H1 (cell line): ENCODE results near the gene PRTG. TPM values are rescaled to one million over a fixed set of nuclear protein-coding genes. Genes with fewer than 3 reads are reported as not detected.

Source experiments
- CTCF ChIA-PET: fragments of 300-600 bp; sonication (Branson Sonifier 250); formaldehyde crosslinking; loops from one replicate; lab custom pipeline; 2021; ENCODE audit not compliant: partially characterized antibody; lab: Charles Lee
- POLR2A ChIA-PET: fragments of 300-600 bp; sonication (Branson Sonifier 250); formaldehyde crosslinking; loops from one replicate; lab custom pipeline; 2021; ENCODE audit warnings: inconsistent platforms; ENCODE audit not compliant: partially characterized antibody; lab: Charles Lee
- DNase-seq, 2 experiments: peaks; one replicate each; pipeline versions ENCODE4 v3.0.0 to v3.0.0-alpha.2; 2010 to 2022; ENCODE audit warnings: low spot score in 2 of 2, low read depth in 1 of 2, mixed read lengths in 1 of 2
- FAIRE-seq: peaks from 2 replicates; lab custom pipeline; 2011; peaks lifted over from hg19 to GRCh38; lab: Jason Lieb, UNC
- H2AFZ ChIP-seq: 2 replicates; pipeline ENCODE4 v1.8.1; 2012; ENCODE audit warnings: low read length, inconsistent platforms
- H2AK5ac ChIP-seq: 2 replicates; pipeline ENCODE4 v1.6.1; 2013; ENCODE audit warnings: low read depth, low read length
- H2BK120ac ChIP-seq: replicated peaks from 2 replicates; pipeline ENCODE3; 2013; ENCODE audit warnings: low read depth, low read length, inconsistent platforms
- H2BK12ac ChIP-seq: 2 replicates; pipeline ENCODE4 v1.6.1; 2013; ENCODE audit warnings: low read depth, low read length
- H2BK15ac ChIP-seq: 2 replicates; pipeline ENCODE4 v1.6.1; 2013; ENCODE audit warnings: low read length
- H2BK20ac ChIP-seq: 2 replicates; pipeline ENCODE4 v1.6.1; 2013; ENCODE audit warnings: low read length
- H2BK5ac ChIP-seq: 2 replicates; pipeline ENCODE4 v1.6.1; 2013; ENCODE audit warnings: low read depth, low read length
- H3K14ac ChIP-seq: 2 replicates; pipeline ENCODE4 v1.6.1; 2013; ENCODE audit warnings: inconsistent platforms; ENCODE audit not compliant: insufficient read length
- H3K18ac ChIP-seq: 2 replicates; pipeline ENCODE4 v1.6.1; 2013; ENCODE audit warnings: low read length; ENCODE audit errors: extremely low read depth
- H3K23ac ChIP-seq: 2 replicates; pipeline ENCODE4 v1.6.1; 2013; ENCODE audit warnings: inconsistent platforms; ENCODE audit not compliant: insufficient read length
- H3K23me2 ChIP-seq: 2 replicates; pipeline ENCODE4 v1.6.1; 2013; ENCODE audit warnings: low read depth, low read length
- H3K27ac ChIP-seq: 2 replicates; pipeline ENCODE4 v1.6.1; 2011; ENCODE audit warnings: low read depth, low read length, inconsistent platforms
- H3K27me3 ChIP-seq, 4 experiments: replicated peaks in 1 of 4; 1 replicate in 1 of 4; 2 replicates in 3 of 4; pipeline versions ENCODE4 v1.6.1 to v1.8.1; 2011 to 2013; ENCODE audit warnings: low read length in 3 of 4, mild to moderate bottlenecking in 3 of 4, inconsistent platforms in 2 of 4, mixed read lengths in 2 of 4, moderate library complexity in 1 of 4; ENCODE audit not compliant: control insufficient read depth in 3 of 4, insufficient read depth in 3 of 4; ENCODE audit errors: extremely low read depth in 1 of 4
- H3K36me3 ChIP-seq, 4 experiments: 2 replicates each; pipeline versions ENCODE4 v1.6.1 to v1.8.1; 2011 to 2013; ENCODE audit warnings: mild to moderate bottlenecking in 4 of 4, low read length in 3 of 4, moderate library complexity in 2 of 4, control low read depth in 1 of 4, inconsistent platforms in 1 of 4; ENCODE audit not compliant: insufficient read depth in 4 of 4, control insufficient read depth in 2 of 4
- H3K4ac ChIP-seq: replicated peaks from 2 replicates; pipeline ENCODE3; 2013; ENCODE audit warnings: low read length, low read depth, mixed read lengths, inconsistent platforms; ENCODE audit not compliant: insufficient read length
- H3K4me1 ChIP-seq, 4 experiments: replicated peaks in 1 of 4; 1 replicate in 1 of 4; 2 replicates in 3 of 4; pipeline versions ENCODE4 v1.6.1 to v1.8.1; 2011 to 2013; ENCODE audit warnings: low read length in 3 of 4, inconsistent platforms in 2 of 4, mixed read lengths in 1 of 4; ENCODE audit not compliant: insufficient read depth in 4 of 4, control insufficient read depth in 3 of 4
- H3K4me2 ChIP-seq, 2 experiments: 2 replicates each; pipeline versions ENCODE4 v1.6.1 to v1.8.1; 2011 to 2013; ENCODE audit warnings: low read depth in 2 of 2, low read length in 2 of 2, control low read depth in 1 of 2, inconsistent platforms in 1 of 2, mild to moderate bottlenecking in 1 of 2; ENCODE audit not compliant: insufficient read depth in 1 of 2
- H3K4me3 ChIP-seq, 4 experiments: fragments of 200-600, 300-600 bp in 1 of 4; sonication (generic), shearing (Covaris generic), sonication (Bioruptor Twin) in 1 of 4; 2 replicates each; pipeline versions ENCODE4 v1.5.1 to v1.8.1; 2011 to 2016; ENCODE audit warnings: low read length in 4 of 4, low read depth in 3 of 4, control low read depth in 2 of 4, inconsistent platforms in 2 of 4, mild to moderate bottlenecking in 2 of 4, mixed read lengths in 1 of 4, moderate library complexity in 1 of 4; ENCODE audit not compliant: insufficient read depth in 2 of 4; ENCODE audit errors: extremely low read depth in 1 of 4
- H3K56ac ChIP-seq: replicated peaks from 2 replicates; pipeline ENCODE3; 2013; ENCODE audit warnings: low read depth, mild to moderate bottlenecking, mixed read lengths, low read length, inconsistent platforms; ENCODE audit not compliant: insufficient read length
- H3K79me1 ChIP-seq: 2 replicates; pipeline ENCODE4 v1.6.1; 2013; ENCODE audit warnings: low read depth, low read length, control low read depth
- H3K79me2 ChIP-seq, 2 experiments: 2 replicates each; pipeline versions ENCODE4 v1.6.1 to v1.8.1; 2012 to 2013; ENCODE audit warnings: low read length in 2 of 2, mild to moderate bottlenecking in 2 of 2, inconsistent platforms in 1 of 2; ENCODE audit not compliant: insufficient read depth in 2 of 2, control insufficient read depth in 1 of 2
- H3K9ac ChIP-seq, 4 experiments: replicated peaks in 1 of 4; 1 replicate in 1 of 4; 2 replicates in 3 of 4; pipeline versions ENCODE4 v1.6.1 to v1.8.1; 2011 to 2013; ENCODE audit warnings: low read depth in 3 of 4, low read length in 3 of 4, control low read depth in 2 of 4, mild to moderate bottlenecking in 2 of 4, moderate library complexity in 2 of 4, inconsistent platforms in 1 of 4; ENCODE audit errors: extremely low read depth in 1 of 4
- H3K9me3 ChIP-seq, 2 experiments: 2 replicates each; pipeline versions ENCODE4 v1.6.1 to v1.8.1; 2012 to 2013; ENCODE audit warnings: mild to moderate bottlenecking in 2 of 2, moderate library complexity in 2 of 2, control low read depth in 1 of 2, inconsistent platforms in 1 of 2, low read depth in 1 of 2, low read length in 1 of 2, mixed read lengths in 1 of 2; ENCODE audit not compliant: insufficient read depth in 2 of 2
- H4K20me1 ChIP-seq, 2 experiments: replicated peaks in 1 of 2; 2 replicates each; pipeline versions ENCODE3 to v1.8.1; 2011 to 2013; ENCODE audit warnings: inconsistent platforms in 2 of 2, low read length in 2 of 2, mild to moderate bottlenecking in 1 of 2; ENCODE audit not compliant: insufficient read depth in 2 of 2, control insufficient read depth in 1 of 2
- H4K5ac ChIP-seq: 2 replicates; pipeline ENCODE4 v1.6.1; 2013; ENCODE audit warnings: low read length, low read depth, mixed read lengths, inconsistent platforms; ENCODE audit not compliant: insufficient read length
- H4K8ac ChIP-seq: 2 replicates; pipeline ENCODE4 v1.8.0; 2013; ENCODE audit warnings: mild to moderate bottlenecking, moderate library complexity, low read length, inconsistent platforms; ENCODE audit not compliant: insufficient read depth; ENCODE audit errors: extremely low read depth
- H4K91ac ChIP-seq: replicated peaks from 2 replicates; pipeline ENCODE3; 2013; ENCODE audit warnings: low read length, mixed read lengths, inconsistent platforms; ENCODE audit not compliant: insufficient read length
- ATF2 ChIP-seq: IDR thresholded peaks from 2 replicates; pipeline ENCODE4 v1.6.1; 2012; ENCODE audit warnings: low read length, inconsistent platforms
- EP300 ChIP-seq, 2 experiments: IDR thresholded peaks; 1 replicate in 1 of 2; 2 replicates in 1 of 2; pipeline ENCODE4 v1.6.1; 2011 to 2012; ENCODE audit warnings: low read depth in 2 of 2, low read length in 2 of 2, mild to moderate bottlenecking in 2 of 2, borderline replicate concordance in 1 of 2, inconsistent platforms in 1 of 2, moderate library complexity in 1 of 2
- FOSL1 ChIP-seq: IDR thresholded peaks from 2 replicates; pipeline ENCODE4 v1.6.1; 2011; ENCODE audit warnings: mild to moderate bottlenecking, low read depth, low read length, moderate library complexity; ENCODE audit not compliant: insufficient read depth
- JUN ChIP-seq: IDR thresholded peaks from 2 replicates; pipeline ENCODE4 v1.6.1; 2011; ENCODE audit warnings: low read depth, mild to moderate bottlenecking, improper control_type of control experiment, low read length
- KDM4A ChIP-seq: IDR thresholded peaks from one replicate; pipeline ENCODE4 v1.7.1; 2012; ENCODE audit warnings: low read depth, mild to moderate bottlenecking, moderate library complexity, low read length, inconsistent platforms; ENCODE audit not compliant: severe bottlenecking
- MAFK ChIP-seq: IDR thresholded peaks from 2 replicates; pipeline ENCODE4 v1.6.1; 2012; ENCODE audit warnings: low read depth, mild to moderate bottlenecking, improper control_type of control experiment, low read length
- TAF1 ChIP-seq: IDR thresholded peaks from 2 replicates; pipeline ENCODE4 v1.6.1; 2011; ENCODE audit warnings: mild to moderate bottlenecking, low read depth, low read length
- TCF12 ChIP-seq: IDR thresholded peaks from 2 replicates; pipeline ENCODE4 v1.6.1; 2011; ENCODE audit warnings: low read depth, mild to moderate bottlenecking, low read length
- YY1 ChIP-seq: IDR thresholded peaks from 2 replicates; pipeline ENCODE4 v1.6.1; 2011; ENCODE audit warnings: low read depth, mild to moderate bottlenecking, low read length
- ZNF274 ChIP-seq: IDR thresholded peaks from 2 replicates; pipeline ENCODE4 v1.7.0; 2012; ENCODE audit warnings: low read length, borderline replicate concordance; ENCODE audit errors: extremely low read depth
- whole genome bisulfite sequencing, 2 experiments: shearing (Covaris generic) in 1 of 2; methylation state at CpG; one replicate each; pipeline versions ENCODE4 v1.1.6 to v1.1.7; 2013 to 2015; ENCODE audit warnings: low lambda C conversion rate in 2 of 2, mixed read lengths in 2 of 2, inconsistent platforms in 1 of 2, low coverage in 1 of 2, missing lambda C conversion rate in 1 of 2; ENCODE audit not compliant: insufficient replicate concordance in 2 of 2, insufficient coverage in 1 of 2, insufficient read length in 1 of 2; ENCODE audit errors: extremely low coverage in 1 of 2, missing lambda C conversion rate in 1 of 2; 5-methylcytosine and 5-hydroxymethylcytosine counted together
- polyA plus RNA-seq, 7 experiments: library from polyadenylated mRNA; depleted of rRNA in 3 of 7; stranded (reverse) in 5 of 7; unstranded in 2 of 7; fragments of >200 nt in 5 of 7; fragments of 200-250 nt in 2 of 7; gene quantifications; 1 replicate in 5 of 7; 2 replicates in 1 of 7; 4 replicates in 1 of 7; pipeline versions ENCODE4 v1.2.1 to v1.2.3, GENCODE V29; 2011 to 2013; ENCODE audit warnings: missing spikeins in 2 of 7, mixed read lengths in 2 of 7
- total RNA-seq: library from RNA; stranded (reverse); fragmentation: NEBNext Ultra II Directional; extraction: Animal tissue kit (Norgen Biotek cat#: 25700); gene quantifications from 2 replicates; pipeline ENCODE4 v1.2.1, GENCODE V29; 2021
- TF ChIP-seq, protein P1 (sequence below): IDR thresholded peaks from 2 replicates; pipeline ENCODE4 v1.6.1; 2012; ENCODE audit warnings: inconsistent platforms

The PRTG gene
- total and polyA plus RNA-seq, 2 of the 8 experiments (the other 6 are each of a cell fraction or from before 2014, with no cell fraction given): 3.1 to 3.2 TPM

DNA sequence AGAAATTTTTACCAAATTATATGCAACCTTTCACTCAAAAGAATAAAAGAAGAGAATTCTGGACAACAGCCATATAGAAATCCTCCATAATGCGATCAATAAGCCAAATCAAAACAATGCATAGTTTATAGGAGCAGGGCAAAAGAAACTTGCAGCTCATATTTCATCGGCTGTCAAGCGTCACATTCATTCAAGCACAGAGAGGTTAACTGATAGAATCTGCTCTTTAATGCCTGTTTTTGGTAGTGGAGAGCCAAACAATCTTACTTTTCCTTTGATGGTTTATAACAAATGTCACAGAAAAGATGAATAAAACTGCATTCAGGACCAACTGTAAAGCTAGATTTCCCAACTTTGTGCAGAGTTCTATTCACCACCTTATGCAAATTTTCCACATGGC is 35.4 kb downstream of the PRTG start:
- Histone ChIP-seq H3K79me2 (no peaks in the 10 kb centered on the region), H3K4me2 (no peak overlapping the region), H3K4me3 (no peak overlapping the region), H3K27me3 (no peaks in the 10 kb centered on the region; a peak in 1 of 7 replicates), H2BK12ac (no peak overlapping the region), H3K4me1 (no peaks in the 10 kb centered on the region), H3K23me2 (no peaks in the 10 kb centered on the region), H3K14ac (no peak overlapping the region), H3K4ac (no peak overlapping the region), H3K79me1 (no peaks in the 10 kb centered on the region), H3K9me3 (0 out of 4 replicates have a peak, but pooled peaks cover 0 to 3% of the 10 kb centered on the region in 2 experiments), H2BK120ac (no peak overlapping the region), H3K23ac (no peak overlapping the region), H3K27ac (no peak overlapping the region), H4K5ac (no peak overlapping the region), H3K36me3 (no peaks in the 10 kb centered on the region), H2AK5ac (no peak overlapping the region), H3K9ac (no peak overlapping the region), H3K18ac (no peak overlapping the region), H2BK20ac (no peak overlapping the region), H3K56ac (no peak overlapping the region), H2BK15ac (no peak overlapping the region), H2BK5ac (no peak overlapping the region), H4K91ac (no peak overlapping the region), H4K8ac (no peak overlapping the region), H4K20me1 (peaks cover 0 to 4% of the 10 kb centered on the region in 2 experiments), H2AFZ (no peak overlapping the region)
- CTCF ChIA-PET: interaction anchor here (1.4 kb wide), 1 partner anchor 67 kb away, joined by 3 read pairs; no protein-coding TSS in a partner anchor
- FAIRE-seq (no peak), DNase-seq (no peak)
- 90% methylated on average over 3 of the region's 3 CpGs; no CpG with 5 or more reads in 1 of the 2 experiments for WGBS, 2 experiments
- POLR2A ChIA-PET: interaction anchor here (0.6 kb wide), 1 partner anchor 11 kb away, joined by 3 read pairs; no protein-coding TSS in a partner anchor
- TF ChIP-seq TAF1 (no peak), MAFK (no peak), JUN (no peak), ATF2 (no peak), TCF12 (no peak), EP300 (IDR thresholded peaks at IDR 0.05; ENCODE audit: borderline replicate concordance in 1 of 2, low read depth in 2 of 2, low read length in 2 of 2) (no peak), ZNF274 (no peak), FOSL1 (no peak), YY1 (no peak), KDM4A (no peak)
- TF ChIP-seq, protein P1, sequence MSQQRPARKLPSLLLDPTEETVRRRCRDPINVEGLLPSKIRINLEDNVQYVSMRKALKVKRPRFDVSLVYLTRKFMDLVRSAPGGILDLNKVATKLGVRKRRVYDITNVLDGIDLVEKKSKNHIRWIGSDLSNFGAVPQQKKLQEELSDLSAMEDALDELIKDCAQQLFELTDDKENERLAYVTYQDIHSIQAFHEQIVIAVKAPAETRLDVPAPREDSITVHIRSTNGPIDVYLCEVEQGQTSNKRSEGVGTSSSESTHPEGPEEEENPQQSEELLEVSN: no peak
